Caco-2 (cell line): ENCODE data around the gene AGTPBP1. TPM values are rescaled to one million over a fixed set of nuclear protein-coding genes. Genes with fewer than 3 reads are reported as not detected.

Experiments used
- BruUV-seq: library from RNA; stranded (reverse); fragments of 400-500 nt; replicated peaks from 2 replicates; lab custom pipeline; 2021; lab: Mats Ljungman, UMichigan
- CTCF ChIA-PET: fragments of 300-600 bp; sonication (Branson Sonifier 250); formaldehyde crosslinking; loops from one replicate; lab custom pipeline; 2022; ENCODE audit warnings: antibody characterized with exemption; lab: Charles Lee
- POLR2A ChIA-PET: fragments of 300-600 bp; sonication (Branson Sonifier 250); formaldehyde crosslinking; loops from one replicate; lab custom pipeline; 2022; ENCODE audit warnings: antibody characterized with exemption; lab: Charles Lee
- DNase-seq, 2 experiments: peaks; one replicate each; pipeline versions ENCODE4 v3.0.0 to v3.0.0-alpha.2; 2020 to 2022
- H3K27me3 ChIP-seq: replicated peaks from 2 replicates; pipeline ENCODE4 v1.6.0; 2011; ENCODE audit warnings: low read length; ENCODE audit not compliant: control insufficient read depth, insufficient read depth
- H3K36me3 ChIP-seq: 2 replicates; pipeline ENCODE4 v1.5.1; 2011; ENCODE audit warnings: low read length; ENCODE audit not compliant: control insufficient read depth, insufficient read depth
- H3K4me1 ChIP-seq: fragments of 250-450 bp; sonication (Bioruptor Pico); 2 replicates; pipeline ENCODE4 v1.5.1; 2020; ENCODE audit warnings: mild to moderate bottlenecking
- H3K4me3 ChIP-seq: 2 replicates; pipeline ENCODE4 v1.5.1; 2011; ENCODE audit warnings: low read depth, mild to moderate bottlenecking, control low read depth, low read length
- H3K9me3 ChIP-seq: fragments of 250-450 bp; sonication (Bioruptor Pico); 2 replicates; pipeline ENCODE4 v1.5.1; 2020; ENCODE audit warnings: mild to moderate bottlenecking, moderate library complexity
- H3K27ac Mint-ChIP-seq: one replicate; pipeline ENCODE4 v1.8.0; 2022; ENCODE audit warnings: mixed read lengths; ENCODE audit not compliant: unreplicated experiment
- H3K27me3 Mint-ChIP-seq: one replicate; pipeline ENCODE4 v1.8.0; 2022; ENCODE audit warnings: mixed read lengths; ENCODE audit not compliant: insufficient read depth, unreplicated experiment
- H3K36me3 Mint-ChIP-seq: one replicate; pipeline ENCODE4 v1.8.0; 2022; ENCODE audit warnings: mild to moderate bottlenecking, mixed read lengths; ENCODE audit not compliant: insufficient read depth, unreplicated experiment
- H3K4me1 Mint-ChIP-seq: one replicate; pipeline ENCODE4 v1.8.0; 2022; ENCODE audit warnings: low read depth, mixed read lengths; ENCODE audit not compliant: unreplicated experiment
- H3K4me3 Mint-ChIP-seq: one replicate; pipeline ENCODE4 v1.8.0; 2022; ENCODE audit warnings: mild to moderate bottlenecking, moderate library complexity, mixed read lengths; ENCODE audit not compliant: unreplicated experiment
- H3K9me3 Mint-ChIP-seq: one replicate; pipeline ENCODE4 v1.8.0; 2022; ENCODE audit warnings: mixed read lengths; ENCODE audit not compliant: unreplicated experiment
- CTCF ChIP-seq, 2 experiments: fragments of 200-600 bp in 1 of 2; IDR thresholded peaks; 1 replicate in 1 of 2; 2 replicates in 1 of 2; pipeline versions ENCODE4 v1.5.1 to v1.8.0; 2011 to 2022; ENCODE audit warnings: antibody characterized with exemption in 1 of 2, control low read depth in 1 of 2, inconsistent platforms in 1 of 2, low read depth in 1 of 2, low read length in 1 of 2, mild to moderate bottlenecking in 1 of 2, moderate library complexity in 1 of 2; ENCODE audit not compliant: insufficient read depth in 1 of 2, severe bottlenecking in 1 of 2, unreplicated experiment in 1 of 2
- intact Hi-C: fragments of 100-400 bp; cut with micrococcal nuclease; formaldehyde crosslinking; loops from one replicate; pipeline ENCODE4 v1.10.0; 2022; ENCODE audit not compliant: unreplicated experiment
- total RNA-seq: library from RNA; stranded (reverse); gene quantifications from 2 replicates; pipeline ENCODE4 v1.2.3, GENCODE V29; 2022

Gene AGTPBP1
- total RNA-seq, 1 experiment from 2014 or later = 14.0 TPM

- CTCF ChIA-PET = no interaction called here
- POLR2A ChIA-PET = no interaction called here
- H3K36me3 Mint-ChIP-seq = no peaks in the 10 kb centered on the region
Measured at GRCh38 chr9:85702726-85703289, 38.9 kb downstream of the AGTPBP1 start.

GRCh38 chr9:85702191-85702590 is 39.6 kb downstream of the AGTPBP1 start:
- intact Hi-C loops = no loop called here
- CTCF ChIA-PET = no interaction called here
- no peaks in the 10 kb centered on the region for H3K27me3 ChIP-seq
- DNase-seq = no peak
- no peaks in the 10 kb centered on the region for H3K36me3 ChIP-seq
- H3K4me1 Mint-ChIP-seq = no peaks in the 10 kb centered on the region
- H3K27me3 Mint-ChIP-seq = no peaks in the 10 kb centered on the region
- no peaks in the 10 kb centered on the region for H3K9me3 ChIP-seq
- TF ChIP-seq CTCF (IDR thresholded peaks at IDR 0.05; ENCODE audit: insufficient read depth in 1 of 2, low read depth in 1 of 2, low read length in 1 of 2, severe bottlenecking in 1 of 2, unreplicated experiment in 1 of 2) = no peak
- no peaks in the 10 kb centered on the region for H3K9me3 Mint-ChIP-seq
- no peak overlapping the region for H3K27ac Mint-ChIP-seq
- POLR2A ChIA-PET = no interaction called here
- H3K4me1 ChIP-seq = no peaks in the 10 kb centered on the region
- no TSS peak for BruUV-seq
- H3K36me3 Mint-ChIP-seq = no peaks in the 10 kb centered on the region
- no peak overlapping the region for H3K4me3 ChIP-seq
- no peak overlapping the region for H3K4me3 Mint-ChIP-seq

More at GRCh38 chr9:85702726-85703289, 38.9 kb downstream of the AGTPBP1 start:
- no peaks in the 10 kb centered on the region for H3K4me1 Mint-ChIP-seq
- BruUV-seq = no TSS peak
- Histone ChIP-seq H3K4me3 (no peak overlapping the region), H3K27me3 (no peaks in the 10 kb centered on the region), H3K4me1 (no peaks in the 10 kb centered on the region), H3K9me3 (no peaks in the 10 kb centered on the region), H3K36me3 (no peaks in the 10 kb centered on the region)
- no peaks in the 10 kb centered on the region for H3K27me3 Mint-ChIP-seq
- intact Hi-C loops = no loop called here
- H3K9me3 Mint-ChIP-seq = no peaks in the 10 kb centered on the region
- no peak for DNase-seq
- H3K4me3 Mint-ChIP-seq = no peak overlapping the region
- H3K27ac Mint-ChIP-seq = no peak overlapping the region
- TF ChIP-seq CTCF (IDR thresholded peaks at IDR 0.05; ENCODE audit: insufficient read depth in 1 of 2, low read depth in 1 of 2, low read length in 1 of 2, severe bottlenecking in 1 of 2, unreplicated experiment in 1 of 2) = no peak

GRCh38 chr9:85700330-85700729 is 41.4 kb downstream of the AGTPBP1 start:
- no peak for TF ChIP-seq CTCF (IDR thresholded peaks at IDR 0.05; ENCODE audit: insufficient read depth in 1 of 2, low read depth in 1 of 2, low read length in 1 of 2, severe bottlenecking in 1 of 2, unreplicated experiment in 1 of 2)
- ChIA-PET POLR2A (no interaction called here), CTCF (no interaction called here)
- no peaks in the 10 kb centered on the region for H3K9me3 ChIP-seq
- no peaks in the 10 kb centered on the region for H3K9me3 Mint-ChIP-seq
- no peaks in the 10 kb centered on the region for H3K36me3 Mint-ChIP-seq
- DNase-seq = no peak
- no peaks in the 10 kb centered on the region for H3K36me3 ChIP-seq
- H3K4me1 Mint-ChIP-seq = no peaks in the 10 kb centered on the region
- H3K27me3 Mint-ChIP-seq = no peaks in the 10 kb centered on the region
- H3K4me3 ChIP-seq = no peak overlapping the region
- no peaks in the 10 kb centered on the region for H3K27me3 ChIP-seq
- no peak overlapping the region for H3K27ac Mint-ChIP-seq
- H3K4me3 Mint-ChIP-seq = no peak overlapping the region
- no peaks in the 10 kb centered on the region for H3K4me1 ChIP-seq
- intact Hi-C loops = no loop called here
- BruUV-seq = no TSS peak
